GM18502 (cell line): Measurements from ENCODE around the gene WT1.

ENCODE experiments used
- ATAC-seq: cut with Tn5 transposase; IDR thresholded peaks from one replicate; pipeline ENCODE4 v1.9.1; 2021; ENCODE audit warnings: mild to moderate bottlenecking; ENCODE audit not compliant: unreplicated experiment, poor library complexity

Gene WT1

GRCh38 chr11:32438866-32439489 lies 3.6 kb upstream of the WT1 start:
- no peak for ATAC-seq

- ATAC-seq: no peak
Observed at GRCh38 chr11:32438346-32438865, 3.1 kb upstream of the WT1 start.

- ATAC-seq: no peak
Observed at GRCh38 chr11:32437495-32438345, 2.4 kb upstream of the WT1 start.

DNA sequence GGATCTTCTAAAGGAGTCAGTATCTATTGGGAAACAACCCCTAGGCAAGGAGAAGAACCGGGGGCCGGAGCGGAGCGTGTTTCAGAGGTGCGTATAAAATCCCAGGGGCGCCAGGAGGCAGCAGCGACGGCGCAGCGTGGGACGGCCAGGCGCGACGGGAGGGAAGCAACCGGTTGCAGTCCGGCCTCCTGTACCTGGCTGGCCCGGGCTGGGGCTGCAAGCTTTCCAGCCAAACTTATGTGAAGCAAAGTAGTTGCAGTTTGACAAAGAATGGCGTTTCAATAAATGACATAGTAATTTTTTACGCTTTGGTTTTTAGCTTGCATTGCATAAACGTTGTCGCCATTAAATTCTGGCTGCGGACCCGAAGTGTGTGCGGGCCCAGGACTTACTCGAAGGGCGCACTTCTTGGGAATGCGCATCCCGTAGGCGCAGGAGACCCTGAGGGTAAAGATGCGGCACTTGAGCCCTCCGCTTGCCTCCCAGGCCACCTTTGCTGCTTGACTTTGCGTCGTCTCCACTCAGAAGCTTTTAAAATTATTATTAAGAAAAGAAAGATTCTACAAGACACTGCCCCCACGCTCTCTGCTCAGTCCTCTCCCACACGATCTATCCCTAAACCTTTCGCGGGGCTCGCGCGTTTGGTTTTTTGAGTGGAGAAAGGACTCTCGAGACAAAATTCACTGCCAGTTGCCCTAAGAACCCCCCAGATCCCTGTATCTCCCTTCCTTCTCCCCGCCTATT lies 1.6 kb upstream of the WT1 start:
- ATAC-seq: no peak

GRCh38 chr11:32435942-32436750 lies 807 bp upstream of the WT1 start:
- ATAC-seq: no peak

- ATAC-seq: no peak
Observed at GRCh38 chr11:32435152-32435480, 223 bp downstream of the WT1 start.

- no peak for ATAC-seq
Observed at GRCh38 chr11:32434356-32435151, 785 bp downstream of the WT1 start.

- ATAC-seq: no peak
Observed at GRCh38 chr11:32433914-32434355, 1.4 kb downstream of the WT1 start.

- no peak for ATAC-seq
Observed at GRCh38 chr11:32433101-32433913, 2.0 kb downstream of the WT1 start.

- no peak for ATAC-seq
Observed at GRCh38 chr11:32432565-32432964, 2.8 kb downstream of the WT1 start.

GRCh38 chr11:32430568-32431381 lies 4.6 kb downstream of the WT1 start:
- no peak for ATAC-seq

DNA sequence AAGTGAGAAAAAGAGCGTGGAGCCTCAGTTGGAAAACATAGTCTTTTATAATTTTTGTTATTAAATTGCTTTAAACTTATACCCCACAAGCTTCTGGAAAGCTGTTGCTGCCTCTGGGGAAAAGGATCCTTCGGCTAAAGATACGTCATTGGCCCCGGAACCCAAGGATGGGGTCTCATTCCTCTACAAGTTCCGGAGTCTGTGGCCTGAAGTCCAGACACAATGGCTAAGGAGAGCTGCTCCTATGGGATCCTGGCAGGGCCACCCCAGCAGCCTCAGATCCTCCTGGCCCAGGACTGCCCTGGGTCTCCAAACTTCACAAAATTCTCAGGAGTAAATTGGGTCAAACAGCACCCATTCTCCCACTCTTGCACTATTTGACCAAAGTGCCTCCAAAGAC lies 5.9 kb downstream of the WT1 start:
- ATAC-seq: no peak

DNA sequence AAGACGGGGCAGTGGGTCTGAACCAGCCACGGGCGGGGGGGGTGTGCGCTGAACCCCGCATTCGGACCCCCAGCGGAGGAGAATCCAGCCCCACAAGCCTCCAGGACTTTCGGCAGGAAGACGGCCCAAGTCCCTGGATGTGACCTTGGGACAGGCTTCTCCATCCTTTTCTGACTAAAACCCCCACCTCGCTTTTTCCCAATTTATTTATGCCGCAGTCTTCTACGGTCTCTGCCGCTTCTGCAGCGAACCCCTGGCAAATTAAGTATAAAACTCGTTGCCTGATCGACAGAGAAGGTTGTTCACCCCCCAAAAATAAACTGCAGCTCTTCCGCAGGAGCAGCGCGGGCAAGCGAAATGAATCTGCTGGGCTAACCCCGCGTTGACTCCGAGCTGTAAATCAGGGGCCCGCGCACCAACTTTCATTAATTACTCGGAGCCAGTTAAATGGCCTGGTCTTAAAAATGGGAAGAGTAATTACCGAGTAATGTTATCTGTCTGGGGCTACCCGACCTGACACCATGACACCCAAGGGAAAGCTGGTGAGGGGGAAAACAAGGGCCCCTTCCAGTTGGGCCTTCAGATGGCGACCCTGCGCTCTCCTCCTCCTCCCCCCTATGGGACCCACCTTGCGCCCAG lies 6.6 kb downstream of the WT1 start:
- no peak for ATAC-seq

DNA sequence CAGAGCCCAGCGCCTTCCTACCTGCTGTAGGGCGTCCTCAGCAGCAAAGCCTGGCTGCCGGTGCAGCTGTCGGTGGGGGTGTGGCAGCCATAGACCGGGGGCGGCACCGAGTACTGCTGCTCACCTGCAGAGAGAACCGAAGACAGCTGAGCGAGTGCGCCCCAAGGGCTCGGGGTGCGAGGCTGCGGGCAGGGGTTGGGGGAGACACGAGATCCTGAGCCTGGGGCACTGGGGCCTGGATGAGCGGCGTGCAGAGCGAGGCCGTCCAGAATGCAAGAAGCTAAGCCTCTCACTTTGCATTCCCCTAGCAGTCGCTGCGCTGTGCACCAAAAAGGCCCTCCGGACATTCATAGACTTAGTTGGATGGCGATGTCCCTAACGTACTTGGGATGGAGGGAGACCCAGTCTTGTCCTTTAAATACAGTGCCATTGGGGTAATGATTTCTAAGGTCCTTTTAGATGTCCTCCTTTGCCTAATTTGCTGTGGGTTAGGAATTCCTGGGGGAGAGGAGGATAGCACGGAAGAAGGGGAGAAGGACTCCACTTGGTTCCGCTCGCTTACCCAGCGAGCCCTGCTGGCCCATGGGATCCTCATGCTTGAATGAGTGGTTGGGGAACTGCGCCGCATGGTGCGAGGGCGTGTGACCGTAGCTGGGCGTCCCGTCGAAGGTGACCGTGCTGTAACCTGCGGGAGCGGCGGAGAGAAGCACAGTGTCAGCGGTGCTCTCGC lies 7.2 kb downstream of the WT1 start:
- ATAC-seq: no peak

DNA sequence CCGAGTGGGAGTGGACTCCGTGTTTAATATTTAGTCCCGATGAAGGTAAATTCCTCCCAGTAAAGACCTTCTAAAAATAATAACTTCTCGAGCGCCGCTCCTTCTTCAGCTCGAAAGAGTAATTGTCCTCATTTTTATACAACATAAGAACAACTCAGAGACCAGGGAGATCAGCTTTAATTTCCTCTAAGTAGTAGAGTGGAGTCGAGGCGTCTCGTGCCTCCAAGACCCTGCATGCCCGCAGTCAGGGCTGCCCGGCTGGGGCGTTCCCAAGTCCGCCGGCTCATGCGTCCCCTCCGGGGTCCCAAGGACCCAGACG lies 7.8 kb downstream of the WT1 start:
- ATAC-seq: no peak

GRCh38 chr11:32426819-32427615 lies 8.3 kb downstream of the WT1 start:
- no peak for ATAC-seq
